HG03139 (cell line): ENCODE data around the gene BACH2.
"Not testable (repeated sequence)": the region's sequence is repeated elsewhere in the genome, so short reads cannot be mapped to it uniquely, and the experiment has no call there.

ENCODE experiments used
- ATAC-seq: cut with Tn5 transposase; IDR thresholded peaks from one replicate; pipeline ENCODE4 v1.9.1; 2021; ENCODE audit not compliant: unreplicated experiment

The BACH2 gene

DNA sequence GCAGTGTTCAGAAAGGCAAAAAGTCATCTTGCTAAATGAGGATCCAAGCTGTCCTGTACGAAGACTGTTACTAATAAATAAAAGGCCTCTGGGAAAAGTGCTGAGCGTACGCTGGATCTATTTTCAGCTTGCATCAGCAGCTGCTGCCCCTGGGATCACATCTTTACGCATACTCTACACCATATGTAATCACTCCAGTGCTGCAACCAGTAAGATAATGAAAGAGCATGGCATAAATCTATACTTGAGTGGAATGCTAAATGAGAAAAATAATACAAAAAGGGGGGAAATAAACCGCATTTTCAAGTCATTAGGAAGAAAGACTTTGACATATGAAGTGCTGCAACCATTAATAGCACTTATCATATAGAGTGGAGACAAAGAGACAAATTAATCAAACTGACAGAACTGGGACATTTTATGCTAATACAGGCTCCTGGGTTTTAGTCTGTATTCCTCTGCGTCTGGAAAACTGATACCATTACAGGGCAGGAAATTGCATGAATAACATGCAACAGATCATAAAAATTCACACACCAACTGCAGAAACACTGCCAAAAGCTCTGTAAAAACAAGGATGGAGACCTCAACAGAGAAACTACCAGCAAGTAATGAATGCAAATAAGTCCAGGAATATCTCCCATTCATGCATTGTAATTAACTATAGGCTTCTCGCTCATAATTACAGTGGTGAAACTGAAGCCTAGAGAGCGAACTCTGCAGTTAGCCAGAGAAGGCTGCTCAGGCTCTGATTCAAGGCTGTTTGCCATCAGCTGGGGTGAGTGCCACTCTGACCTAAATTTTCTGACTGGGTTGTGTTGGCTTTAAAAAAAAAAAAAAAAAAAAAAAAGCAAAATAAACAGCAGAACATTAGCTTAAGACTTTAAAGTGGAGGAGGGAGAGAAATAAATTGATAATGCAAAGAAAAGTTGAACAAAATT lies 318.6 kb downstream of the BACH2 start:
- ATAC-seq: no peak

DNA sequence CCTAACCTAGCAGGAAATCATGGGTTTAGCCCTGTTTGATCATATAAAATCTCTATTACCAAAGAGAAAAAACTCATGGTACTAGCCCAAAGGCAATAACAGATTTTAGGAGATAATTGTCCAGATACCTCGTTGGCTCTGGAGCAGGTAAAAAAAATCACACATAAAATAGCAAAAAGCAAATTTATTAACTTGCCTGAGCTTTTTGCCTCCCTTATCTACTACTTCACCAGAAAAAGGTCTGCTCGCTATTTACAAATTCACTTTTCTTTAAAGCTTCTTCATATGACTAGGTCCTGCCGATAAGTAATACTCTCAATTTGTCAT lies 320.0 kb downstream of the BACH2 start:
- no peak for ATAC-seq

- ATAC-seq: no peak
These were observed 320.5 kb downstream of the BACH2 start for GRCh38 chr6:89975991-89976693.

DNA sequence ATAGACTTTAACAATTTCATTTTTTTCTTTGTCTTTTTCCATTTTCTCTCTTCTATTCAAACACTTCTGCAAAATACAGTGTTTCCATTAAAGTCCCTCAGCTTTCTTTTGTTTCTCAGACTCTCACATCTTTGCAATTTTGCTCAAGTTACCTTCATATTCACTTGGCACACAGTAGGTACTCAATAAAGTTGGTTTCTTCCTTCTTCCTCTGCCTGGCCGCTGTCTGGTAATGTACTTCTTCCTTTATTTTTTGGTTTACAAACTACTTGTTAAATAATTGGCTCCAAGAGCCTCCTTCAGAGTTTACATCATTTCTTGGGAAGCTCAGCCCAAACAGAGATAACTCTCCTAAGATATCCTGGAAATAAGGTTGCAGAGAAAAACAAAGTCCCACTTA lies 321.3 kb downstream of the BACH2 start:
- ATAC-seq: no peak

- ATAC-seq: no peak
These were observed 321.8 kb downstream of the BACH2 start for GRCh38 chr6:89974834-89975233.

- ATAC-seq: no peak
These were observed 324.6 kb downstream of the BACH2 start for GRCh38 chr6:89972025-89972381.

GRCh38 chr6:89971338-89972024 lies 325.2 kb downstream of the BACH2 start:
- not testable (repeated sequence) for ATAC-seq

DNA sequence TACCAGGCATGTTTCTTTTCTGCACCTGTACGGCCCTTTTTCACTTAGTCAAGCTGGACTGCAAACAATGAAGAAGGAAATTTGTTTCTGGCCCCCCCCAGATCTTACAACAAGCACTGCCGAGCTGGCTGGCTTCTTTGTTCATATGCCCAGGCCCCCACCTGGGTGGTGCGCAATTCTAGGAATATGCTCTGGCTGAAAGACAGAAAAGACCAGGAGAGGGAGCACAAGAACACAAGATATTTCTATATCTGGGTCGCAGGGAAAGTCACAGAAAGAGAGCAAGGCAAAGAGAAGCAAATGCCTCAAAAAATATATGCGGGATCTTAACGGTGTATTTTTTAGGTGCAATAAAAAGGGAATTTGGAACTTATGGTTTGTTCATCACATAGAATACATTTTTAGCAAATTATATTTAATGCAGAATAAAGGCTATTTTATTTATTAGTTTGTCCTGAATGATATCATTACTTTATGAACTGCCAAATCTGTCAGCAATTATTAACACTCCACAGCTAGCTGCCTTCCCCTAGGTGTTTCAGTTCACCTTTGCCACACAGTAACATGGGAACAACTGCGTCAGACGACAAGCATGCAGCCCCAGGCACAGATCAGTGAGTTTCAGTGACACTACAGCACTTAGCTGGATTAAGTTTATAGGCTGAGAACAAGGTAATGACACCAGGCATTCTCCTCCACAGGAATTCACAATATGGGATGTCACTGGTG lies 325.9 kb downstream of the BACH2 start:
- ATAC-seq: no peak

GRCh38 chr6:89970072-89970471 lies 326.6 kb downstream of the BACH2 start:
- no peak for ATAC-seq

DNA sequence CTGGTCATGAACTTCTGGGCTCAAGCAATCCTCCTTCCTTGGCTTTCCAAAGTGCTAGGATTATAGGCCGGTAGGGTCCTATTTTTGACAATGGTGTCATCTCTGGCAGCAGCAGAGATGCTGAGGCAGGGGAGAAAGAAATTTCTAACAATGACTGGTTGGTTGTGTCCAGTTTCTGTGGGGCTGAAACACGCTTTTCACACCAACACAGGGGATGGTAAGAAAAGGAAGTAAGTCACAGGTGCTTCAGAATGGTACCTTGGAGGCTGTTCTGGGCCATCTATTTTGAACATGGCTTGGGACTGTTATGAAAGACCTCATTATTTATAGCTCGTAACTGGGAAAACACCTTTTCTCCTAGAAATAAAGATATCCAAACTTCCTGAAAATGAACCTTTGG lies 329.7 kb downstream of the BACH2 start:
- no peak for ATAC-seq

- no peak for ATAC-seq
These were observed 330.5 kb downstream of the BACH2 start for GRCh38 chr6:89966228-89966544.

GRCh38 chr6:89965441-89966227 lies 331.0 kb downstream of the BACH2 start:
- no peak for ATAC-seq

GRCh38 chr6:89963391-89963790 lies 333.3 kb downstream of the BACH2 start:
- no peak for ATAC-seq

GRCh38 chr6:89961481-89961880 lies 335.2 kb downstream of the BACH2 start:
- ATAC-seq: no peak

DNA sequence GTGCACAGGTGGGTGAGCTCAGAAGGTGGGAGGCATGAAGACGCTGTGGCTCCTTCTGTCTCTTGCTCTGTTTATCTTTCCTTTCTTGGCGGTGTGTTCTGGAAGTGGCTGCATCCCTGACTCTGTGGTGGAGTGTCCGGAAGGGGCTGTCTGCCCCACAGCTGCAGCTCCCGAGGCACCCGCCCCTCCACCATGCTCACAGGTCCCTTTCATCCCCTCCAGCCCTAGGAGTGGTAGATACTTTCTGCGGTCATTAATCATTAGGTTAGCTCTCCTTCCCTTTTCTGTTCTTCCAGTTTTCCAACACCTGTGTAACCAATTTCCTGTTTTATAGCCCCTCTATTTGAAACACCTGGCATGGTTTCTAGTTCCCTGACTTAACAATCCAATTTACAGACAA lies 336.8 kb downstream of the BACH2 start:
- no peak for ATAC-seq

GRCh38 chr6:89956182-89956581 lies 340.5 kb downstream of the BACH2 start:
- ATAC-seq: no peak

GRCh38 chr6:89955364-89955763 lies 341.3 kb downstream of the BACH2 start:
- ATAC-seq: no peak

- no peak for ATAC-seq
These were observed 341.9 kb downstream of the BACH2 start for GRCh38 chr6:89954721-89955148.

GRCh38 chr6:89952686-89953085 lies 344.0 kb downstream of the BACH2 start:
- no peak for ATAC-seq

DNA sequence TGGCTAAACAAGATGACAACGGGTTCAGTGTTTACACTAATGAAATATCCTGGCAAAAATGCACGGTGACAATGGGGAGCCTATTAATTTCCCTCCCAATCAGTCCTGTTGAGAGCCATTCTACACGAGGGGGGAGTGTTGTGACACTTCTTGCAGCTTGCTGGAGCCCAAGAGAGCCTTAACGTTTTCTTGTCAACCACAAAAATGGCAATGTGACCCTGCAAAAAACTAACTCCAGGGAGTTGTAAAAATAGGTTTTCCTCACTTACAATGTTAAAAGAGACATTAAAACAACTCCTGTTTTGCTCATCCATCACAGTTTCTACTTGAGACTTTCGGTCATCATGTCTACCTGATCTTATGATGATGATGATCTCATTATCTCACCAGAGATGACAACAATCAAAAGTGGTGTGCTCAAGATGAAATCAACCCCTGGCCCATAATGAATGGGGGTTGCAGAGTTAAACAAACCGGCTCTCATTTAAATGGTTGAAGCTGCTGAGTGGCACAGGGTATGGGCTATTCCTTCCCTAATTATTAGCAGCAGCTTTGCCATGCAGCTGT lies 344.5 kb downstream of the BACH2 start:
- no peak for ATAC-seq
